ENCODE data around the gene ATF2.

DNA sequence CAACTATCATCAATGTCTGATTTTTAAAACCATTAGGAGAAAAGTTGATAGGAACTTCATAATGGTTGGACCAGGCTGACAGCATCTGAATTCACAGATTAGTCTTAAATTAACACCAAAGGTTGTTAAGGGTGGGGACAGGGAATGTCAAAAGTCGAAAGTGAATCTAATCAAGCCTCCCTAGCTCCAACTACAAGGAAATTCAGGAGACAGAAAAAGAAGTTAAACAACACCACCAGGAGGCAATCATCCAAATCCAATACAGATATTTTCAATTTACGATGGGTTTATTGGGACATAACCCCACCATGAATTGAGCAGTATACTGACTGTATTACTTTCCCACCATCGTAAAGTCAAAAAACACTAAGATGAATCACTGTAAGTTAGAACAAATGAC, 32.8 kb downstream of the ATF2 start:
- TF ChIP-seq GATA2 (IDR thresholded peaks at IDR 0.05; ENCODE audit: low read depth, low read length) (no peak), GATA3 (IDR thresholded peaks at IDR 0.05; ENCODE audit: low read depth, low read length) (no peak)

All from SH-SY5Y (cell line).